ENCODE measurements around the gene EML4. TPM values are rescaled to one million over a fixed set of nuclear protein-coding genes. Genes with fewer than 3 reads are reported as not detected.

Gene EML4
- total and polyA plus RNA-seq, 2 of the 13 experiments (the other 11 are each of a cell fraction or from before 2014, with no cell fraction given), result 243 to 476 TPM

DNA sequence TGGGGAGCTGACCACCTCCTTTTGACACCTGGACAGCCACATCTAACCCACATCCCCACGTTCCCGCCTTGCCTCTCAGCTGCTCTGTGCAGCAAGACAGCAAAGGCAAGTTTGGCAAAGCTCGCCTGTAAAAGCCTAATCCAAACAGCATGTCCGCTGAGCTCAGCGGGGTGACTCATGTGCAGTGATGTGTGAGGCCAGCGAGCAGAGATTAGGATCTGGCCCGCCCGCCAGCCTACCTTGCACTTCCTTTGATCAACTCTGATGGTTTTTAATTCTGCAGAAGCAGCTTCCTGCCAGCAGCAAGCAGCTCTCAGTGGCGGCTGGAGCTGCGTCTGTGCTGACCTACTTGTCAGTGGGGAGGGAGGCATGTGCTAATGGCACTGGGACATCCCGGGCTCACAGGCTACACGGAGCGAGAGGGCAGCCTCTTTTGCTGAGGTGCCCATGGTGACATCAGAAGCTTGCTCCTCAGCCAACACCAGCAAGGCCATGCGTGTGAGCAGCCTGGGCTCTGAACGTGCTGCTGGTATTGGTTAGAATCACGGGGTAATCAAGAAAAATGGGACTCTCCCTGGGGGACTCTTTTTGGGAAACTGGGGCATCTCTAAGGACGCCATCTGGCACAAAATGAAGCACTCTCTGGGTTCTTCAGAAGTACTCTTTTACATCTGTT lies 36.0 kb upstream of the EML4 start (continued):
- TF ChIP-seq, protein P1, sequence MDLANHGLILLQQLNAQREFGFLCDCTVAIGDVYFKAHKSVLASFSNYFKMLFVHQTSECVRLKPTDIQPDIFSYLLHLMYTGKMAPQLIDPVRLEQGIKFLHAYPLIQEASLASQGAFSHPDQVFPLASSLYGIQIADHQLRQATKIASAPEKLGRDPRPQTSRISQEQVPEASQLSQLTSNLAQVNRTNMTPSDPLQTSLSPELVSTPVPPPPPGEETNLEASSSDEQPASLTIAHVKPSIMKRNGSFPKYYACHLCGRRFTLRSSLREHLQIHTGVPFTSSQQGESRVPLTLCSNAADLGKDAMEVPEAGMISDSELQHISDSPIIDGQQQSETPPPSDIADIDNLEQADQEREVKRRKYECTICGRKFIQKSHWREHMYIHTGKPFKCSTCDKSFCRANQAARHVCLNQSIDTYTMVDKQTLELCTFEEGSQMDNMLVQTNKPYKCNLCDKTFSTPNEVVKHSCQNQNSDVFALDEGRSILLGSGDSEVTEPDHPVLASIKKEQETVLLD (CRISPR knock-in tag; IDR thresholded peaks at IDR 0.05; ENCODE audit: low read depth), result peak; percentile 70; the same call in 1 of the 2 replicates
- TF ChIP-seq ERF (CRISPR knock-in tag; IDR thresholded peaks at IDR 0.05) (peak; percentile 99), MLX (CRISPR knock-in tag; IDR thresholded peaks at IDR 0.05) (peak; percentile 86), FIP1L1 (IDR thresholded peaks at IDR 0.05; ENCODE audit: borderline replicate concordance, insufficient read depth, low read depth, low read length) (0 out of 2 replicates have a peak, but pooled peaks have one; percentile 63), MXI1 (IDR thresholded peaks at IDR 0.05; ENCODE audit: borderline replicate concordance, low read depth, low read length) (peak; percentile 89; the same call in 2 of the 3 replicates), HOXA7 (CRISPR knock-in tag; IDR thresholded peaks at IDR 0.05) (no peak), SATB2 (CRISPR knock-in tag; IDR thresholded peaks at IDR 0.05) (peak; percentile 94; the same call in 1 of the 2 replicates), THYN1 (CRISPR knock-in tag; IDR thresholded peaks at IDR 0.05; ENCODE audit: borderline replicate concordance, low read depth) (no peak), TBP (CRISPR knock-in tag; IDR thresholded peaks at IDR 0.05) (no peak), ONECUT2 (CRISPR knock-in tag; IDR thresholded peaks at IDR 0.05) (peak; percentile 56), ZFY (CRISPR knock-in tag; IDR thresholded peaks at IDR 0.05) (peak; percentile 68), ZIK1 (CRISPR knock-in tag; IDR thresholded peaks at IDR 0.05; ENCODE audit: borderline replicate concordance, low read depth) (peak; percentile 97), RELA (CRISPR knock-in tag; IDR thresholded peaks at IDR 0.05) (0 out of 2 replicates have a peak, but pooled peaks have one; percentile 95), SCMH1 (CRISPR knock-in tag; IDR thresholded peaks at IDR 0.05; ENCODE audit: borderline replicate concordance) (no peak), SP140L (CRISPR knock-in tag; IDR thresholded peaks at IDR 0.05; ENCODE audit: borderline replicate concordance) (peak; percentile 86; the same call in 1 of the 2 replicates), KMT2B (CRISPR knock-in tag; IDR thresholded peaks at IDR 0.05) (peak; percentile 86), USF2 (IDR thresholded peaks at IDR 0.05; ENCODE audit: low read depth, low read length) (no peak), USF2 (CRISPR knock-in tag; IDR thresholded peaks at IDR 0.05; ENCODE audit: borderline replicate concordance) (no peak), ZSCAN31 (CRISPR knock-in tag; IDR thresholded peaks at IDR 0.05; ENCODE audit: low read depth) (peak; percentile 96), LCORL (IDR thresholded peaks at IDR 0.05) (no peak), LCORL (CRISPR knock-in tag; IDR thresholded peaks at IDR 0.05) (peak; percentile 98), MTA3 (CRISPR knock-in tag; IDR thresholded peaks at IDR 0.05) (no peak), EZH2 (conservative IDR thresholded peaks at IDR 0.05; ENCODE audit: low read depth, low read length) (no peak), ZNF577 (CRISPR knock-in tag; IDR thresholded peaks at IDR 0.05; ENCODE audit: borderline replicate concordance, low read depth) (no peak)
- TF ChIP-seq, protein P2, sequence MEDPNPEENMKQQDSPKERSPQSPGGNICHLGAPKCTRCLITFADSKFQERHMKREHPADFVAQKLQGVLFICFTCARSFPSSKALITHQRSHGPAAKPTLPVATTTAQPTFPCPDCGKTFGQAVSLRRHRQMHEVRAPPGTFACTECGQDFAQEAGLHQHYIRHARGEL (CRISPR knock-in tag; IDR thresholded peaks at IDR 0.05), result no peak

Measured in HepG2 (cell line).